Caco-2 (cell line): ENCODE results near the gene ATP9A. TPM values are rescaled to one million over a fixed set of nuclear protein-coding genes. Genes with fewer than 3 reads are reported as not detected.
A peak's percentile ranks its signal among the peaks of the same experiment; 100 is the strongest.

Source experiments
- BruUV-seq: library from RNA; stranded (reverse); fragments of 400-500 nt; replicated peaks from 2 replicates; lab custom pipeline; 2021; lab: Mats Ljungman, UMichigan
- CTCF ChIA-PET: fragments of 300-600 bp; sonication (Branson Sonifier 250); formaldehyde crosslinking; loops from one replicate; lab custom pipeline; 2022; ENCODE audit warnings: antibody characterized with exemption; lab: Charles Lee
- POLR2A ChIA-PET: fragments of 300-600 bp; sonication (Branson Sonifier 250); formaldehyde crosslinking; loops from one replicate; lab custom pipeline; 2022; ENCODE audit warnings: antibody characterized with exemption; lab: Charles Lee
- DNase-seq, 2 experiments: peaks; one replicate each; pipeline versions ENCODE4 v3.0.0 to v3.0.0-alpha.2; 2020 to 2022
- H3K27me3 ChIP-seq: replicated peaks from 2 replicates; pipeline ENCODE4 v1.6.0; 2011; ENCODE audit warnings: low read length; ENCODE audit not compliant: control insufficient read depth, insufficient read depth
- H3K36me3 ChIP-seq: 2 replicates; pipeline ENCODE4 v1.5.1; 2011; ENCODE audit warnings: low read length; ENCODE audit not compliant: control insufficient read depth, insufficient read depth
- H3K4me1 ChIP-seq: fragments of 250-450 bp; sonication (Bioruptor Pico); 2 replicates; pipeline ENCODE4 v1.5.1; 2020; ENCODE audit warnings: mild to moderate bottlenecking
- H3K4me3 ChIP-seq: 2 replicates; pipeline ENCODE4 v1.5.1; 2011; ENCODE audit warnings: low read depth, mild to moderate bottlenecking, control low read depth, low read length
- H3K9me3 ChIP-seq: fragments of 250-450 bp; sonication (Bioruptor Pico); 2 replicates; pipeline ENCODE4 v1.5.1; 2020; ENCODE audit warnings: mild to moderate bottlenecking, moderate library complexity
- H3K27ac Mint-ChIP-seq: one replicate; pipeline ENCODE4 v1.8.0; 2022; ENCODE audit warnings: mixed read lengths; ENCODE audit not compliant: unreplicated experiment
- H3K27me3 Mint-ChIP-seq: one replicate; pipeline ENCODE4 v1.8.0; 2022; ENCODE audit warnings: mixed read lengths; ENCODE audit not compliant: insufficient read depth, unreplicated experiment
- H3K36me3 Mint-ChIP-seq: one replicate; pipeline ENCODE4 v1.8.0; 2022; ENCODE audit warnings: mild to moderate bottlenecking, mixed read lengths; ENCODE audit not compliant: insufficient read depth, unreplicated experiment
- H3K4me1 Mint-ChIP-seq: one replicate; pipeline ENCODE4 v1.8.0; 2022; ENCODE audit warnings: low read depth, mixed read lengths; ENCODE audit not compliant: unreplicated experiment
- H3K4me3 Mint-ChIP-seq: one replicate; pipeline ENCODE4 v1.8.0; 2022; ENCODE audit warnings: mild to moderate bottlenecking, moderate library complexity, mixed read lengths; ENCODE audit not compliant: unreplicated experiment
- H3K9me3 Mint-ChIP-seq: one replicate; pipeline ENCODE4 v1.8.0; 2022; ENCODE audit warnings: mixed read lengths; ENCODE audit not compliant: unreplicated experiment
- CTCF ChIP-seq, 2 experiments: fragments of 200-600 bp in 1 of 2; IDR thresholded peaks; 1 replicate in 1 of 2; 2 replicates in 1 of 2; pipeline versions ENCODE4 v1.5.1 to v1.8.0; 2011 to 2022; ENCODE audit warnings: antibody characterized with exemption in 1 of 2, control low read depth in 1 of 2, inconsistent platforms in 1 of 2, low read depth in 1 of 2, low read length in 1 of 2, mild to moderate bottlenecking in 1 of 2, moderate library complexity in 1 of 2; ENCODE audit not compliant: insufficient read depth in 1 of 2, severe bottlenecking in 1 of 2, unreplicated experiment in 1 of 2
- intact Hi-C: fragments of 100-400 bp; cut with micrococcal nuclease; formaldehyde crosslinking; loops from one replicate; pipeline ENCODE4 v1.10.0; 2022; ENCODE audit not compliant: unreplicated experiment
- total RNA-seq: library from RNA; stranded (reverse); gene quantifications from 2 replicates; pipeline ENCODE4 v1.2.3, GENCODE V29; 2022

Gene ATP9A
- total RNA-seq, 1 experiment from 2014 or later, result 102 TPM

GRCh38 chr20:51627586-51627985 lies 140.6 kb downstream of the ATP9A start:
- DNase-seq, result no peak
- H3K27me3 ChIP-seq, result no peaks in the 10 kb centered on the region
- TF ChIP-seq CTCF (IDR thresholded peaks at IDR 0.05; ENCODE audit: insufficient read depth in 1 of 2, low read depth in 1 of 2, low read length in 1 of 2, severe bottlenecking in 1 of 2, unreplicated experiment in 1 of 2), result no peak
- Mint-ChIP-seq H3K4me1 (no peaks in the 10 kb centered on the region), H3K36me3 (peaks cover 55% of the 10 kb centered on the region), H3K27ac (no peak overlapping the region), H3K9me3 (no peaks in the 10 kb centered on the region), H3K4me3 (no peak overlapping the region), H3K27me3 (no peaks in the 10 kb centered on the region)
- H3K36me3 ChIP-seq, result peaks cover 5% of the 10 kb centered on the region
- no peaks in the 10 kb centered on the region for H3K9me3 ChIP-seq
- no peak overlapping the region for H3K4me3 ChIP-seq
- intact Hi-C loops, result no loop called here
- ChIA-PET CTCF (no interaction called here), POLR2A (no interaction called here)
- peaks cover 9% of the 10 kb centered on the region; the same call in 1 of the 2 replicates for H3K4me1 ChIP-seq
- BruUV-seq, result no TSS peak

DNA sequence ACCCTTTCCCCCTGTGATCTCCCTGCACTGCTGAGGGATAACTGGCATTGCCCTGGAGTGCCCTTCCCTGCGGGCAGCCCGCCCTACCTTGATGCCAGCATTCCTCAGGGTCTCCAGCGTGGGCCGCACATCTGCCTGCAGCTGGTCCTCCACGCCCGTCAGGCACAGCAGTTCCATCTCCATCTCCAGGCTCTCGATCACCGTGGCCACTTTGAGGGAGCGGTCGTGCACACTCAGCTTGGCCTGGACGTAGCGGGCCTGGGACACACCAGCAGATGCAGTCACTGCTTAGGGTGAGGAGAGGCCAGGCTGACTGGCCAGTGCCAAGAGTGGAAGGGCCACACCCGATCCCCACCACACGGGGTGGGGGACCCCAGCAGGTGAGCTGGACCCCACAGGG lies 143.1 kb downstream of the ATP9A start:
- Histone ChIP-seq H3K36me3 (peaks cover 12% of the 10 kb centered on the region), H3K4me3 (no peak overlapping the region), H3K27me3 (no peaks in the 10 kb centered on the region), H3K9me3 (no peaks in the 10 kb centered on the region), H3K4me1 (peaks cover 9% of the 10 kb centered on the region; the same call in 1 of the 2 replicates)
- Mint-ChIP-seq H3K36me3 (peaks cover 55% of the 10 kb centered on the region), H3K4me1 (no peaks in the 10 kb centered on the region), H3K27ac (no peak overlapping the region), H3K4me3 (no peak overlapping the region), H3K27me3 (no peaks in the 10 kb centered on the region), H3K9me3 (no peaks in the 10 kb centered on the region)
- POLR2A ChIA-PET, result no interaction called here
- CTCF ChIA-PET, result interaction anchor here (0.7 to 2.3 kb wide), 3 partner anchors 252 to 637 kb away, joined by 4 to 20 read pairs (median 4); no protein-coding TSS in a partner anchor
- DNase-seq, result no peak
- no TSS peak for BruUV-seq
- TF ChIP-seq CTCF (IDR thresholded peaks at IDR 0.05; ENCODE audit: insufficient read depth in 1 of 2, low read depth in 1 of 2, low read length in 1 of 2, severe bottlenecking in 1 of 2, unreplicated experiment in 1 of 2), result no peak
- intact Hi-C loops, result loop anchor here (2.0 kb wide), 1 partner anchor 638 kb away; no protein-coding TSS in a partner anchor

GRCh38 chr20:51624157-51624731 lies 143.9 kb downstream of the ATP9A start:
- intact Hi-C loops, result loop anchor here (1.0 to 5.0 kb wide), 3 partner anchors 252 to 637 kb away; no protein-coding TSS in a partner anchor
- no TSS peak for BruUV-seq

More at GRCh38 chr20:51624157-51624731, 143.9 kb downstream of the ATP9A start:
- H3K27me3 ChIP-seq, result no peaks in the 10 kb centered on the region
- H3K9me3 Mint-ChIP-seq, result no peaks in the 10 kb centered on the region
- no peaks in the 10 kb centered on the region for H3K4me1 Mint-ChIP-seq
- no peaks in the 10 kb centered on the region for H3K27me3 Mint-ChIP-seq
- H3K9me3 ChIP-seq, result no peaks in the 10 kb centered on the region
- POLR2A ChIA-PET, result no interaction called here
- H3K4me3 Mint-ChIP-seq, result no peak overlapping the region
- TF ChIP-seq CTCF (IDR thresholded peaks at IDR 0.05; ENCODE audit: insufficient read depth in 1 of 2, low read depth in 1 of 2, low read length in 1 of 2, severe bottlenecking in 1 of 2, unreplicated experiment in 1 of 2), result peak; percentile 85 to 97
- CTCF ChIA-PET, result interaction anchor here (0.6 to 2.3 kb wide), 13 partner anchors 27 to 636 kb away, joined by 3 to 20 read pairs (median 4); no protein-coding TSS in a partner anchor
- peaks cover 12% of the 10 kb centered on the region for H3K36me3 ChIP-seq
- no peak overlapping the region for H3K27ac Mint-ChIP-seq
- H3K4me3 ChIP-seq, result no peak overlapping the region
- H3K4me1 ChIP-seq, result peaks cover 3% of the 10 kb centered on the region; the same call in 1 of the 2 replicates
- peak; percentile 83 to 86 for DNase-seq
- H3K36me3 Mint-ChIP-seq, result peaks cover 63% of the 10 kb centered on the region
